Effector CD8-positive, alpha-beta T cell (primary cell): Measurements from ENCODE around the gene GPR50.

ENCODE experiments used
- DNase-seq: peaks from one replicate; lab custom pipeline; 2025; lab: John Stamatoyannopoulos, UW

Gene GPR50

DNA sequence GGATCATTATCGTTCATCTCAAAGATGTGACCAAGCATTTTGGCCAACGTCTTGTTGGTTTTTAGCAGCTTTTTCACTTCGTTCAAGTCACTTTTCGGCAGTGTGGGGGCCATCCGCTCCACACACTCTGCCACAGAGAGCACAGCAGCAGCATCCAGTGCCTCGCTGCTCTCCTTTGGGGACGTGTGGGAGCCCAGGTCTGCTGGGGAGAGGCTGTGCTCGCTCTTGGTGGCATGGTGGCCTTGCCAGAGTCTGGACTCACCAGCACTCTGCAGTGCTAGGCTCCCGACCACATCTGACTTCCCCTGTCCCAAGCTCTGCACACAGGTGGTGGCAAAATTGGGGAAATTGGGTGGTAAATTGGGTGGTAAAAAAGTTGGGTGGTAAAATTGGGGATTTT lies 50.6 kb downstream of the GPR50 start:
- no peak for DNase-seq

DNA sequence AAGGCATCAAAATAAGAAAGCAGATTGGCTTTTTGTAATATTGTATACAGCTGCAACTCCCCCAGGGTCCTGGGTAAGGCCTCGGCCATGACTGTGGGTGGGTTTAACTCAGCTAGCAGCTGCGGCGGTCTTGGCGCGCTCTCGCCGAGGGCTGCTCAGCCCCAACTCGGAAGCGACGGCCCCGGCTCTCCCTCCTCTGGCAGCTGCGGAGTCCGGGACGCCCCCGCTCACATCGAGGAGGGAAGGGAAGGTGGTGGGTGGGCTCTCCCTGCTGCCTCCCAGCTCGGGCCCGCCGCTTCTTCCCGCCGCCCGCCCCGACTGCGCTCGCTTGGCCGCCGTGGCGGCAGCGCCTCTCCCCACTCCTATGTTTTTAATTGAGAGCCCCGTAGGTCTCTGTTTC lies 51.2 kb downstream of the GPR50 start:
- DNase-seq: no peak

DNA sequence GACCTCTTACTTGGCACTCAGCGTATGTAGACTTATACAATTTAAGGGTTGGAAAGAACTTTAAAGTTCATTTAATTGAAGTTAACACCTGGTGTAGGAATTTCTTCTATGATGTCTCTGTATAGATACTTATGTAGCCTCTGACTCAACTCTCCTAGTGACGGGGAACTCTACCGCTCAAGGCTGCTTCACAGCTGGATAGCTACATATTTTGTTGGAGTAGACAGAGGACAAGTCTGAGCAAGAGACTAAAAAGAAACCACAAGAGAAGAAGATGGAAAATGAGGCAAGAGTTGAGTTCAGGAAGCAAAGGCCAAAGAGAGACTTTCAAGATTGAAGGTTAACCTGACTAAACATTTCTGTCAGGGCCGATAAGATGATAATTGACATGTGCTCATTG lies 52.6 kb downstream of the GPR50 start:
- no peak for DNase-seq
